ENCODE data around the gene PCDH9.

The PCDH9 gene

GRCh38 chr13:66547685-66548084 is 682.5 kb downstream of the PCDH9 start:
- DNase-seq: no peak

GRCh38 chr13:66546534-66547379 is 683.4 kb downstream of the PCDH9 start:
- no peak for DNase-seq

GRCh38 chr13:66543780-66544179 is 686.4 kb downstream of the PCDH9 start:
- DNase-seq: no peak

GRCh38 chr13:66537417-66537816 is 692.7 kb downstream of the PCDH9 start:
- no peak for DNase-seq

- DNase-seq: no peak
Measured at GRCh38 chr13:66536746-66537145, 693.4 kb downstream of the PCDH9 start.

GRCh38 chr13:66534561-66534960 is 695.6 kb downstream of the PCDH9 start:
- no peak for DNase-seq

- no peak for DNase-seq
Measured at GRCh38 chr13:66532845-66533244, 697.3 kb downstream of the PCDH9 start.

GRCh38 chr13:66532146-66532545 is 698.0 kb downstream of the PCDH9 start:
- DNase-seq: no peak

- no peak for DNase-seq
Measured at GRCh38 chr13:66530686-66531085, 699.5 kb downstream of the PCDH9 start.

GRCh38 chr13:66530158-66530557 is 700.0 kb downstream of the PCDH9 start:
- no peak for DNase-seq

GRCh38 chr13:66528944-66529576 is 701.1 kb downstream of the PCDH9 start:
- no peak for DNase-seq

- DNase-seq: no peak
Measured at GRCh38 chr13:66528180-66528579, 702.0 kb downstream of the PCDH9 start.

- DNase-seq: no peak
Measured at GRCh38 chr13:66520511-66521355, 709.4 kb downstream of the PCDH9 start.

GRCh38 chr13:66519259-66519658 is 710.9 kb downstream of the PCDH9 start:
- no peak for DNase-seq

- DNase-seq: no peak
Measured at GRCh38 chr13:66518068-66518467, 712.1 kb downstream of the PCDH9 start.

- no peak for DNase-seq
Measured at GRCh38 chr13:66513728-66514127, 716.4 kb downstream of the PCDH9 start.

GRCh38 chr13:66509175-66509574 is 721.0 kb downstream of the PCDH9 start:
- DNase-seq: no peak

GRCh38 chr13:66508153-66508909 is 721.8 kb downstream of the PCDH9 start:
- DNase-seq: no peak

- no peak for DNase-seq
Measured at GRCh38 chr13:66506979-66507378, 723.2 kb downstream of the PCDH9 start.

- no peak for DNase-seq
Measured at GRCh38 chr13:66506051-66506777, 723.9 kb downstream of the PCDH9 start.

GRCh38 chr13:66503890-66504289 is 726.2 kb downstream of the PCDH9 start:
- DNase-seq: no peak

GRCh38 chr13:66501181-66501580 is 729.0 kb downstream of the PCDH9 start:
- no peak for DNase-seq
